Skeletal muscle tissue (tissue), 4 donors: ENCODE measurements around the gene PRR30. TPM values are rescaled to one million over a fixed set of nuclear protein-coding genes. Genes with fewer than 3 reads are reported as not detected.
"Not testable (repeated sequence)": the region's sequence is repeated elsewhere in the genome, so short reads cannot be mapped to it uniquely, and the experiment has no call there.

Experiments used
- H3K27ac ChIP-seq: one replicate; pipeline ENCODE4 v1.7.0; 2013; ENCODE audit warnings: mild to moderate bottlenecking, low read depth, low read length, inconsistent platforms
- H3K27me3 ChIP-seq, 3 donors: one replicate each; pipeline ENCODE4 v1.7.0; 2013; ENCODE audit warnings: low read length in 3 of 3; ENCODE audit not compliant: control insufficient read depth in 3 of 3, insufficient read depth in 3 of 3
- H3K36me3 ChIP-seq, 3 donors: one replicate each; pipeline ENCODE4 v1.7.0; 2013; ENCODE audit warnings: low read length in 3 of 3; ENCODE audit not compliant: control insufficient read depth in 3 of 3, insufficient read depth in 3 of 3
- H3K4me1 ChIP-seq, 3 donors: one replicate each; pipeline ENCODE4 v1.7.0; 2013; ENCODE audit warnings: low read length in 3 of 3, mild to moderate bottlenecking in 3 of 3; ENCODE audit not compliant: control insufficient read depth in 3 of 3, insufficient read depth in 3 of 3
- H3K4me3 ChIP-seq, 3 donors: one replicate each; pipeline ENCODE4 v1.7.0; 2013; ENCODE audit warnings: low read length in 3 of 3
- H3K9ac ChIP-seq, 3 donors: one replicate each; pipeline ENCODE4 v1.7.0; 2013; ENCODE audit warnings: low read length in 3 of 3, mild to moderate bottlenecking in 3 of 3, moderate library complexity in 2 of 3, low read depth in 1 of 3
- H3K9me3 ChIP-seq, 3 donors: one replicate each; pipeline ENCODE4 v1.7.0; 2013; ENCODE audit warnings: low read length in 3 of 3; ENCODE audit not compliant: control insufficient read depth in 3 of 3
- total RNA-seq: library from RNA; depleted of rRNA; stranded (reverse); fragments of >200 nt; gene quantifications from one replicate; pipeline ENCODE4 v1.2.3, GENCODE V29; 2014
- donor health status: Osteomylitis.

PRR30 gene
- total RNA-seq, 1 donor from 2014 or later: not detected

DNA sequence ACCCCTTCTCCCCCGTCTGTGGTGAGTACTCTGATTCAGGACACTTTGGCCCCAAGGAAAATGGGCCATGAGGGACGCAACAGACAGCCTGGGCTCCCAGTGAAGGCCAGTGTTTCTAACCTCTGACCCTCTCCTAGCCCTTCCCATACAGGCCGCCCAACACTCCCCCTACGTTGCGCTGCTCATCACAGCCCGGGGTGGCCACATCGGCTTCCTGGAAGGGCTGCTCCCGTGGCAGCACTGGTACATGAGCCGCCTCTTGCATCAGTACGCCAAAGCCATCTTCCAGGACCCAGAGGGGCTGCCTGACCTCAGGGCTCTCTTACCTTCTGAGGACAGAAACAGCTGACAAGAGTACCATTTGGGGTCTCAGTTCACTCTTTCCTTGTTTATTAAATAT is 8.8 kb downstream of the PRR30 start:
- Histone ChIP-seq H3K27me3 (no peaks in the 10 kb centered on the region), H3K9me3 (no peaks in the 10 kb centered on the region), H3K27ac (no peak overlapping the region), H3K9ac (no peak overlapping the region), H3K4me1 (peaks cover 24 to 31% (median 25%) of the 10 kb centered on the region in 3 donors), H3K36me3 (peaks cover 34 to 41% (median 38%) of the 10 kb centered on the region in 3 donors), H3K4me3 (no peak overlapping the region)

DNA sequence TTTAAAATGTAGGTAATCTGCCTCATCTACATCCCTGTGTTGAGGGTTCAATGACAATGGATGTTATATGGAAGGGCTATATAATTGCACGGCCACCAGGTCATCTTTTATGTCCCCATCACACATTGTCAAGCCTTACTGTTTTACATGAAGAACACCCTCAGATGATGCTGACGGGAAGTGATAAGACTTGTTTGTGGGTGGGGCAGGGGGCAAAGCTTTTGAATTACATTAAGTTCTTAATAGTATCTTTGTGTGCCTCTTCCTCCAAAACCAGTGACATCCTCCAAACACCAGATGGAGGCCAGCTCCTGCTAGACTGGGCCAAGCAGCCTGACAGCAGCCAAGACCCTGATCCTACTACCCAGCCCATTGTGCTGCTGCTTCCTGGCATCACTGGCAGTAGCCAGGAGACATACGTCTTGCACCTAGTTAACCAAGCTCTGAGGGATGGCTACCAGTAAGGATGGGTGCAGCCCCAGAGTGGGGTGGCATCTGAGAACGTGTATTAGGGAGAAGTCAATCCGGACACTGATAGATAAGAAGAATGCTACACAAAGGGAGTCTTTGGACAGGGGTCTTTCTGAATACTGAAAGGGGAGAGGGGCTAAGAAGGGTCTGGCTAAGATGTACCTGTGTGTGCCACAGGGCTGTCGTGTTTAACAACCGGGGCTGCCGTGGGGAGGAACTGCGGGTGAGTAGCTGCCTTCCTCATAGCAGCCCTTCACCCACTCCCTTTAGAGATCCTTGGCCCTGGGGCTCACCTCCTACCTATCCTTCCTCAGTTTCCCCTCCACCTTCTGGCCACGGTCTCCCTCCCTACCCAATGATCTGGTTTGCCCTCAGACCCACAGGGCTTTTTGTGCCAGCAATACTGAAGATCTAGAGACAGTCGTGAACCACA is 10.3 kb downstream of the PRR30 start:
- peaks cover 34 to 41% (median 38%) of the 10 kb centered on the region in 3 donors for H3K36me3 ChIP-seq
- H3K4me3 ChIP-seq: no peak overlapping the region
- H3K4me1 ChIP-seq: peaks cover 28 to 33% (median 32%) of the 10 kb centered on the region in 3 donors
- H3K27me3 ChIP-seq: no peaks in the 10 kb centered on the region
- H3K9me3 ChIP-seq: no peaks in the 10 kb centered on the region
- no peak overlapping the region for H3K9ac ChIP-seq
- no peak overlapping the region for H3K27ac ChIP-seq

DNA sequence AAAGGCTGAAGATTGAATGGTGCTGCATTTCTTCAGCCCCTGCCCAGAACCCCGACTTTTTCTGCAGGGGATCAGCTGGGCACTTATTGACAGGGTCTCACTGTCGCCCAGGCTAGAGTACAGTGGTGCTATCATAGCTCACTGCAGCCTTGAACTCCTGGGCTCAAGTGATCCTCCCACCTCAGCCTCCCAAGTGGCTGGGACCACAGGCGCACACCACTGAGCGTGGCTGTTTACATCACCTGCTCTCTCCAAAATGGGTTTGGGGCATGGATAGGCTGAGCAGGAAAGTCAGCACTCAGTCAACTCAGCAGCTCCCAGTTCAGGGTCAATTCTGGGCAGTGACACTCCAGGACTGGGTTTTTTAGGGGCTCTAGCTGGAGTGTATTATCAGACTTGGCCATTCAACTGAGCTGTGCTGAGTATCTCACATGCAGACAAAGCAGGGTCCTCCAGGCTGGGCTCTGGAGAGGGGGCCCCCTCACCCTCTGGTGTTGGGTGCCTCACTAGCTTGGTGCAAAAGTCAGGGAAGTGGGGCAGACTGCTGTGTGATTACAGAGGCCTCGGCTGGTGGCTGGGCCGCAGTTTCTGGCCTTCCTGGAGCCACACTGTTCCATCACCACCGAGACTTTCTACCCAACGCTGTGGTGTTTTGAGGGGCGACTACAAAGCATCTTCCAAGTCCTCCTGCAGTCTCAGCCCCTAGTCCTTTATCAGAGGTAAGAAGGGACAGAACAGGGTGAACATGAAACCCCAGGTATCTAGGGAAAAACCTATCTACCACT is 11.1 kb downstream of the PRR30 start:
- H3K9ac ChIP-seq: no peak overlapping the region
- no peak overlapping the region for H3K27ac ChIP-seq

DNA sequence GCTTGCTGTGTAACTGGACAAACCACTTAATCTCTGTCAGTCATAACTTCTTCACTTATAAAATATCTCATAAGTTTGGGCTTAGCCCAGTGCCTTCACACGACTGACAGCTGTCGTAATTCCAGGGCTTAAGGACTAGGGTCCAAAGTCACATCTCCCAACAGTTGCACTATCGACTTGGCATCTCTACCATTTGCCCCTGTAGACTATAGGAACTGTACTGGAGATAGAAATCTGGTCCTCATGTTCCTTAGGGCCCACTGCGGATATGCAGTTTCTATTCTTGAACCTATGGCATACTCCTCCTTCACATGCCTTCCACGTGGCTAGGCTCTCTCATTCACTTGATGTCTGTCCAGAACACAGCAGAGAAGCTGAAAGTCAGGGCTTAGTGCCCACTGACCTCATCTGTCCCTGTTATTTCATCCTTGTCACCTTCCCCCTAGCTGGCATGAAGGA is 12.9 kb downstream of the PRR30 start:
- peak overlapping the region; percentile 82 for H3K27ac ChIP-seq
- H3K4me3 ChIP-seq: peak overlapping the region in 1 of 3 donors; percentile 7
- no peaks in the 10 kb centered on the region for H3K27me3 ChIP-seq
- no peaks in the 10 kb centered on the region for H3K9me3 ChIP-seq
- peak overlapping the region; percentile 7 to 63 (median 30) for H3K9ac ChIP-seq
- H3K4me1 ChIP-seq: peaks cover 19 to 27% (median 27%) of the 10 kb centered on the region in 3 donors
- peaks cover 18 to 23% (median 20%) of the 10 kb centered on the region in 3 donors for H3K36me3 ChIP-seq

More for the DNA sequence above, 11.1 kb downstream of the PRR30 start:
- no peaks in the 10 kb centered on the region for H3K27me3 ChIP-seq
- H3K4me1 ChIP-seq: peaks cover 26 to 33% (median 31%) of the 10 kb centered on the region in 3 donors
- no peaks in the 10 kb centered on the region for H3K9me3 ChIP-seq
- no peak overlapping the region for H3K4me3 ChIP-seq
- peaks cover 34 to 41% (median 38%) of the 10 kb centered on the region in 3 donors for H3K36me3 ChIP-seq

DNA sequence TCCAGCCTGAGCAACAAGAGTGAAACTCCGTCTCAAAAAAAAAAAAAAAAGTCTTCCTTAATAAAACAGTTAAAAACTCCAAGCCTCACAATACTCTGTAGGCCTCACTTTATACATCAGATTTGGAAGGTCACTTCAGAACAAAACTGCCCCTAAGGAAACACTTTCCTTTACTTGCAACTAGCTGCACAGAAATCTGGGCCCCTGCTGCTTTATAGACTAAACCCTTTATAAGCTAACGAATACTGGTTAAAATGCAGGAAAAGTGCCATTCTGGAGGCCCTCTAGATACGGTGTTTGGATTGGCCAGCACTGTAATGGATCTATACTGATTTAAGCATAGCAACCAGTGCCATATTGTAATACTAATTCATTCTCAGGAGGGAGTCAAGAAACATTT is 14.1 kb downstream of the PRR30 start:
- Histone ChIP-seq H3K36me3 (peaks cover 6 to 13% (median 8%) of the 10 kb centered on the region in 3 donors), H3K9me3 (no peaks in the 10 kb centered on the region), H3K9ac (no peak overlapping the region), H3K27me3 (no peaks in the 10 kb centered on the region), H3K4me1 (peaks cover 19 to 27% (median 27%) of the 10 kb centered on the region in 3 donors), H3K27ac (no peak overlapping the region), H3K4me3 (no peak overlapping the region)

DNA sequence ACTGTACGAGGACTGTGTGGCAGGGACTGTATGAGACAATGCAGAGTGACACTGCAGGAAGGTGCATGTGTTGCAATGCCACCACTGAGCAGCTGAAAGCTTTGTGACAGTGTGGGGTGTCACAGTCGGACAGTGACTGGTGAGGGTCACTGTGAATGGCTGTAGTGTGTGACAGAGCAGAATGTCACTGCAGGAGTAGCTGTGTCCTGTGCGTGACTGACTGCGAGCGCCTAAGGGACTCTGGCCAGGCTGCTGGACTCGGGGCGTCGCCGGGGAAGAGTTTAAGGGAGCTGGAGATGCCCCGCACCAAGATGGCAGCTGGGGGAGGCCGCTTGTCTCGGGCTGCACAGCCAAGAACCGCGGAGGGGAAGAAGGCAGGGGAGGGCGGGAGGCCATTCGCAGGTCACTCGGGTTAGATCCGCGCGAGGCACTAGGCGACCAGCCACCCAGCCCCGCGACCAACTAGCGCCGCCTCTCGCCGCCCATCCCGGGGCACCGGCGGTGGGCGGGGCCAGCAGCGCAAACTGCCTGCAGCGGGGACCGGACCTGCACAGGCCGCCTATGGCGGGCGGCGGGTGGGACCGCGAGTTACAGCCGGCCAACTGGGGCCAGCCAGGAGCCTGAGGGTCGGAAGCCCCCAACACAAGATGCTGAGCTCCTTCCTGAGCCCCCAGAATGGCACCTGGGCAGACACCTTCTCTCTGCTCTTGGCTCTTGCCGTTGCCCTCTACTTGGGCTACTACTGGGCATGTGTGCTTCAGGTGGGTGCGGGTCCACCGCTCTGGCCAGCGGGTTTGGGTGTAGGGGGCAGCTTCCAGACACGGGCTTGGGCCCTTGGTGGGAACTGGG is 15.7 kb downstream of the PRR30 start, which contains the start of gene ABHD1:
TSS of gene ABHD1 (plus strand) at position 514 of the 849 bp plus-strand sequence. CDS start at position 648, 134 bp downstream.
- Histone ChIP-seq H3K36me3 (no peaks in the 10 kb centered on the region), H3K4me1 (peaks cover 24 to 33% (median 31%) of the 10 kb centered on the region in 3 donors), H3K27me3 (peaks cover 5 to 10% (median 7%) of the 10 kb centered on the region in 3 donors), H3K9ac (peak within 1 kb of the TSS; percentile 52 to 93 (median 85)), H3K27ac (peak within 1 kb of the TSS; percentile 14), H3K9me3 (no peaks in the 10 kb centered on the region), H3K4me3 (peak within 1 kb of the TSS; percentile 53 to 91 (median 79))

DNA sequence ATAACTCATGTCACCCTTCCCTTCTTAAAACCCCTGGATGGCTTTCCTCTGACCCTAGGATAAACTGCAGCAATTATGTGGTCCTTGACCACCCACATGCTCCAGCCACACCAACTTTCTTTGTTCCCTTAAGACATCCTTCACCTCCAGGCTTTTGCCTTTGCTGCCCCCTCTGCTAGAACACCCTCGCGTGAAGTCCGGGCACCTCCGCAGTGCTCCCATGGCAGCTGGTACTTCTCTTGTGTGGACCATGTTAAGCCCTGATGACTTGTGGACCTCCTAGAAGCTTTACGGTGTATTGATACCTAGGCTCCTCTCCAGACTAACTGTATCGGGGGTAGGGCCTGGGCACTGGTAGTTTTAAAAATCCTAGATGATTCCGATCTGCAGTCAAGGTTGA is 16.4 kb downstream of the PRR30 start:
- H3K36me3 ChIP-seq: no peaks in the 10 kb centered on the region
- peaks cover 29 to 40% (median 36%) of the 10 kb centered on the region in 3 donors for H3K4me1 ChIP-seq
- peak overlapping the region; percentile 14 for H3K27ac ChIP-seq
- peak overlapping the region; percentile 53 to 91 (median 79) for H3K4me3 ChIP-seq
- H3K9ac ChIP-seq: peak overlapping the region in 2 of 3 donors; percentile 85 to 93
- peaks cover 10 to 17% (median 12%) of the 10 kb centered on the region in 3 donors for H3K27me3 ChIP-seq
- no peaks in the 10 kb centered on the region for H3K9me3 ChIP-seq

DNA sequence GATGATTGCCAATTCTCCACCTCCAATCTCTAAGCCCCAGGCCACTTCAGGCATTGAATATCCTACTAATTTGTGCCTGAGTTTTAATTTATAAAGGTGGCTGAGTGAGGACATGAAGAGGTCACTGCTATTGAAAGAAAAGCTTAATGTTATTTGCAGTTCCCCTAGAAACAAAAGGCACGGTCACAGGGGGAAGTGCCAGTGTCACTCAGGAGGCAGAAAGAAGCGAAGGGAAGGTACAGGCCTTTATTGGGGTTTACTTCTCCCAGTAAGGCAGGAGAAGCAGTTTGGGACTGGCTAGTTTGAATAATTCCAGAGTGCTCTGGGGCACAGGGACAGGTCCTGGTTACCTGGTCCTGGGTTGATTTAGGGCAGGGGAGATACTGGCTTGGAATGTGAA is 17.3 kb downstream of the PRR30 start:
- no peaks in the 10 kb centered on the region for H3K9me3 ChIP-seq
- peaks cover 10 to 19% (median 12%) of the 10 kb centered on the region in 3 donors for H3K27me3 ChIP-seq
- no peak overlapping the region for H3K27ac ChIP-seq
- H3K4me3 ChIP-seq: no peak overlapping the region
- H3K36me3 ChIP-seq: no peaks in the 10 kb centered on the region
- peaks cover 29 to 40% (median 34%) of the 10 kb centered on the region in 3 donors for H3K4me1 ChIP-seq
- H3K9ac ChIP-seq: no peak overlapping the region

DNA sequence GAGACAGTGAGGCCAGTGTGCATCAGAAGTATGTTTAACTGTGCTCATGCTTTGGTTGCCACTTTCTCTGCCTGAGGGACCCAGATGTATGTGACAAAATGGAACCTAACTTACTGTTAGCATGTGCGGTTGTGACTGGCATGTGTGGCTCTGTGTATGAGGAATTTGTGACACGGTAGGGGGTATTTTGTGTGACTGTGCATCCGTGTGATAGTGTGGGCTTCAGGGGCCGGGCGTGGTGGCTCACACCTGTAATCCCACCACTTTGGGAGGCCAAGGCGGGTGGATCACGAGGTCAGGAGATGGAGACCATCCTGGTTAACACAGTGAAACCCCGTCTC is 19.9 kb downstream of the PRR30 start:
- Histone ChIP-seq H3K9ac (peak overlapping the region in 2 of 3 donors; percentile 3 to 74), H3K4me3 (peak overlapping the region; percentile 71 to 78 (median 76)), H3K4me1 (peaks cover 21 to 27% (median 21%) of the 10 kb centered on the region in 3 donors), H3K27me3 (peaks cover 10 to 19% (median 12%) of the 10 kb centered on the region in 3 donors)
- not testable (repeated sequence) for H3K36me3 ChIP-seq, H3K9me3 ChIP-seq, H3K27ac ChIP-seq
